ENCODE results near the gene BCL2L11. TPM values are rescaled to one million over a fixed set of nuclear protein-coding genes. Genes with fewer than 3 reads are reported as not detected.

Gene BCL2L11
- total and polyA plus RNA-seq, 2 donors (not counting 3 experiments of a cell fraction or from before 2014, with no cell fraction given), result 12.9 to 26.6 TPM

- intact Hi-C loops (cut with micrococcal nuclease), result no loop called here
- Histone ChIP-seq H3K79me2 (ENCODE audit: control insufficient read depth, insufficient read depth, low read length) (no peaks in the 10 kb centered on the region), H3K9me1 (replicated peaks; ENCODE audit: control insufficient read depth, extremely low read depth, insufficient read depth, low read length) (no peaks in the 10 kb centered on the region), H3K27ac (ENCODE audit: insufficient read depth, low read depth, low read length) (no peak overlapping the region), H3K4me3 (replicated peaks in 1 of 3; ENCODE audit: insufficient read depth in 1 of 3, low read depth in 1 of 3, low read length in 3 of 3) (no peak overlapping the region), H2AFZ (ENCODE audit: low read depth, low read length) (no peak overlapping the region), H3K4me1 (ENCODE audit: control insufficient read depth, extremely low read depth, insufficient read depth, low read length) (peaks cover 33% of the 10 kb centered on the region), H3K9ac (replicated peaks; ENCODE audit: extremely low read depth, insufficient read depth, low read length) (no peak overlapping the region), H3K9me3 (replicated peaks; ENCODE audit: control insufficient read depth, insufficient read depth, low read length) (no peaks in the 10 kb centered on the region), H3K27me3 (ENCODE audit: control insufficient read depth in 2 of 2, insufficient read depth in 2 of 2, low read length in 2 of 2) (peaks cover 7 to 34% of the 10 kb centered on the region in 2 experiments), H3K36me3 (ENCODE audit: control insufficient read depth in 2 of 2, extremely low read depth in 1 of 2, insufficient read depth in 2 of 2, low read length in 2 of 2) (peaks cover 0 to 7% of the 10 kb centered on the region in 2 experiments), H4K20me1 (replicated peaks; ENCODE audit: control insufficient read depth, extremely low read depth, insufficient read depth, low read length) (no peaks in the 10 kb centered on the region), H3K4me2 (ENCODE audit: insufficient read depth, low read length) (no peak overlapping the region)
- BruUV-seq (replicated peaks), result no TSS peak
- TF ChIP-seq, protein P1, sequence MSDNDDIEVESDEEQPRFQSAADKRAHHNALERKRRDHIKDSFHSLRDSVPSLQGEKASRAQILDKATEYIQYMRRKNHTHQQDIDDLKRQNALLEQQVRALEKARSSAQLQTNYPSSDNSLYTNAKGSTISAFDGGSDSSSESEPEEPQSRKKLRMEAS (IDR thresholded peaks at IDR 0.05; ENCODE audit: insufficient read depth, insufficient read length), result no peak
- no peak for TF ChIP-seq GATA2 (IDR thresholded peaks at IDR 0.05; ENCODE audit: insufficient read depth, insufficient read length, low read depth, low read length)
- no peak for TF ChIP-seq POLR2AphosphoS5 (IDR thresholded peaks at IDR 0.05; ENCODE audit: insufficient read depth, low read depth, low read length)
- no peak for TF ChIP-seq POLR2A (IDR thresholded peaks at IDR 0.05; ENCODE audit: low read depth, low read length)
- TF ChIP-seq, protein P2, sequence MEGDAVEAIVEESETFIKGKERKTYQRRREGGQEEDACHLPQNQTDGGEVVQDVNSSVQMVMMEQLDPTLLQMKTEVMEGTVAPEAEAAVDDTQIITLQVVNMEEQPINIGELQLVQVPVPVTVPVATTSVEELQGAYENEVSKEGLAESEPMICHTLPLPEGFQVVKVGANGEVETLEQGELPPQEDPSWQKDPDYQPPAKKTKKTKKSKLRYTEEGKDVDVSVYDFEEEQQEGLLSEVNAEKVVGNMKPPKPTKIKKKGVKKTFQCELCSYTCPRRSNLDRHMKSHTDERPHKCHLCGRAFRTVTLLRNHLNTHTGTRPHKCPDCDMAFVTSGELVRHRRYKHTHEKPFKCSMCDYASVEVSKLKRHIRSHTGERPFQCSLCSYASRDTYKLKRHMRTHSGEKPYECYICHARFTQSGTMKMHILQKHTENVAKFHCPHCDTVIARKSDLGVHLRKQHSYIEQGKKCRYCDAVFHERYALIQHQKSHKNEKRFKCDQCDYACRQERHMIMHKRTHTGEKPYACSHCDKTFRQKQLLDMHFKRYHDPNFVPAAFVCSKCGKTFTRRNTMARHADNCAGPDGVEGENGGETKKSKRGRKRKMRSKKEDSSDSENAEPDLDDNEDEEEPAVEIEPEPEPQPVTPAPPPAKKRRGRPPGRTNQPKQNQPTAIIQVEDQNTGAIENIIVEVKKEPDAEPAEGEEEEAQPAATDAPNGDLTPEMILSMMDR (IDR thresholded peaks at IDR 0.05; ENCODE audit: extremely low read depth in 1 of 2, insufficient read depth in 1 of 2, low read depth in 1 of 2, low read length in 2 of 2), result no peak
- no peak for TF ChIP-seq EZH2 (IDR thresholded peaks at IDR 0.05; ENCODE audit: borderline replicate concordance, low read depth, low read length, severe bottlenecking)
- TF ChIP-seq FOS (IDR thresholded peaks at IDR 0.05; ENCODE audit: borderline replicate concordance, insufficient read depth, low read length), result no peak
- no peak for TF ChIP-seq JUN (IDR thresholded peaks at IDR 0.05; ENCODE audit: borderline replicate concordance, insufficient read depth, insufficient read length, low read depth)
- no peak for TF ChIP-seq MYC (IDR thresholded peaks at IDR 0.05; ENCODE audit: low read depth, low read length)
- POLR2A ChIA-PET, result no interaction called here
- no peak for DNase-seq (ENCODE audit: low read depth, low spot score)
- FAIRE-seq, result no peak
- dilution Hi-C loops (cut with MboI; ENCODE audit: extremely low pct_ligation_motif_present, low sequenced_read_pairs), result no loop called here
- CTCF ChIA-PET, result no interaction called here
These were observed 45.4 kb downstream of the BCL2L11 start for GRCh38 chr2:111166115-111166514.
